HCT116 (cell line): Measurements from ENCODE around the gene OPN5.

Experiments
- CTCF ChIP-seq, 3 experiments: fragments of 200-600 bp in 1 of 3; sonication (generic) in 1 of 3; IDR thresholded peaks in 2 of 3; conservative IDR thresholded peaks in 1 of 3; 2 replicates each; pipeline ENCODE4 v1.5.1; 2012 to 2017; ENCODE audit warnings: low read depth in 2 of 3, low read length in 2 of 3, antibody characterized with exemption in 1 of 3, borderline replicate concordance in 1 of 3, control low read depth in 1 of 3, mild to moderate bottlenecking in 1 of 3, mixed read lengths in 1 of 3, mixed run types in 1 of 3, moderate library complexity in 1 of 3; ENCODE audit not compliant: insufficient read depth in 1 of 3
- EZH2 ChIP-seq: fragments of 200-600 bp; sonication (generic); IDR thresholded peaks from 2 replicates; pipeline ENCODE4 v1.6.1; 2017; ENCODE audit warnings: antibody characterized with exemption, mixed run types
- JUND ChIP-seq: IDR thresholded peaks from 2 replicates; pipeline ENCODE4 v1.6.1; 2012
- RAD21 ChIP-seq: IDR thresholded peaks from 2 replicates; pipeline ENCODE4 v1.6.1; 2012; ENCODE audit warnings: low read depth, mild to moderate bottlenecking

GRCh38 chr6:47852727-47853126 is 70.9 kb downstream of the OPN5 start:
- TF ChIP-seq CTCF (IDR thresholded peaks at IDR 0.05 in 2 of 3, conservative IDR thresholded peaks at IDR 0.05 in 1 of 3; ENCODE audit: borderline replicate concordance in 1 of 3, insufficient read depth in 1 of 3, low read depth in 2 of 3, low read length in 2 of 3) (no peak), RAD21 (no peak), EZH2 (no peak), JUND (no peak)
